Activated CD8-positive, alpha-beta memory T cell treated with anti-CD3 and anti-CD28 coated beads, Interleukin-2, amount 50 U/mL, for 1 hour (primary cell): ENCODE results near the gene MERTK.
"Not testable (repeated sequence)": the region's sequence is repeated elsewhere in the genome, so short reads cannot be mapped to it uniquely, and the experiment has no call there.

ENCODE experiments used
- DNase-seq: peaks from one replicate; pipeline ENCODE4 v3.0.0-alpha.2; 2020; ENCODE audit errors: extremely low read depth

MERTK gene

GRCh38 chr2:111909997-111910396 is 11.6 kb downstream of the MERTK start:
- not testable (repeated sequence) for DNase-seq

- no peak for DNase-seq
Observed at GRCh38 chr2:111910609-111911277, 12.3 kb downstream of the MERTK start.

GRCh38 chr2:111911295-111911977 is 13.0 kb downstream of the MERTK start:
- DNase-seq = not testable (repeated sequence)

- DNase-seq = no peak
Observed at GRCh38 chr2:111912547-111912946, 14.1 kb downstream of the MERTK start.

GRCh38 chr2:111917106-111917505 is 18.7 kb downstream of the MERTK start:
- DNase-seq = no peak

GRCh38 chr2:111918383-111918806 is 20.0 kb downstream of the MERTK start:
- no peak for DNase-seq

- no peak for DNase-seq
Observed at GRCh38 chr2:111919365-111919764, 21.0 kb downstream of the MERTK start.

GRCh38 chr2:111919794-111920608 is 21.6 kb downstream of the MERTK start:
- no peak for DNase-seq

GRCh38 chr2:111923276-111923804 is 24.9 kb downstream of the MERTK start:
- DNase-seq = no peak

- DNase-seq = no peak
Observed at GRCh38 chr2:111924617-111925107, 26.3 kb downstream of the MERTK start.

GRCh38 chr2:111927723-111928122 is 29.3 kb downstream of the MERTK start:
- no peak for DNase-seq

GRCh38 chr2:111930409-111930808 is 32.0 kb downstream of the MERTK start:
- DNase-seq = no peak

- no peak for DNase-seq
Observed at GRCh38 chr2:111930875-111931274, 32.5 kb downstream of the MERTK start.

GRCh38 chr2:111932841-111933291 is 34.5 kb downstream of the MERTK start:
- no peak for DNase-seq

- DNase-seq = not testable (repeated sequence)
Observed at GRCh38 chr2:111933900-111934299, 35.5 kb downstream of the MERTK start.

GRCh38 chr2:111936881-111937280 is 38.5 kb downstream of the MERTK start:
- DNase-seq = no peak

GRCh38 chr2:111938392-111938791 is 40.0 kb downstream of the MERTK start:
- no peak for DNase-seq

GRCh38 chr2:111940333-111941196 is 42.2 kb downstream of the MERTK start:
- no peak for DNase-seq

GRCh38 chr2:111941531-111941930 is 43.1 kb downstream of the MERTK start:
- DNase-seq = no peak

GRCh38 chr2:111944531-111945210 is 46.3 kb downstream of the MERTK start:
- DNase-seq = no peak
